ENCODE results near the gene NR5A2. TPM values are rescaled to one million over a fixed set of nuclear protein-coding genes. Genes with fewer than 3 reads are reported as not detected.

Gene NR5A2
- total RNA-seq, 2 donors from 2014 or later: 0.62 to 1.7 TPM

DNA sequence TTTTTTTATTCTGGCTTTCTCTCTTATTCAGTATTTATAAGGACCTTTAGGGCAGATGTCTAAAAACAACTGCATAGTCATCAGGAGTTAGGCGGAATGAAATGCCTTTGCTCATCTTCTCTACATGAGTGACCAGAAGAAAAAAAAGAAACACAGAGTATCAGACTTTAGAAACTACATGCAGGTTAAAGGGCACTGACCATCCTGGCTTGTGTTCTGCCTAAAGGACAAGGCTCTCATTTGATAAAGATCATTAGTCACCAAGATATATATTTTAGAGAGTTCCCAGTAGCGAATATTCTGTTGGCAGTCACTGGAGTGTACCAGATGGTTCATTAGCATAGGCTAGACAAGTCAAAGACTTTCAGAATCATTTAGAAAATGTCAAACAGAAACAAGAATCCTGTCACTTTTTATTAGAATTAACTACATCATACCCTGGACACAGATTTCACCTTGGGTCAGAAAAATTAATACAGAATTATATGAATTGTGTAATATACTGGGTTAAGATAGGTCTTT lies 145.6 kb downstream of the NR5A2 start:
- H3K9ac ChIP-seq (ENCODE audit: extremely low read depth, low read length, poor library complexity, severe bottlenecking): no peak overlapping the region
- TF ChIP-seq, protein P1, sequence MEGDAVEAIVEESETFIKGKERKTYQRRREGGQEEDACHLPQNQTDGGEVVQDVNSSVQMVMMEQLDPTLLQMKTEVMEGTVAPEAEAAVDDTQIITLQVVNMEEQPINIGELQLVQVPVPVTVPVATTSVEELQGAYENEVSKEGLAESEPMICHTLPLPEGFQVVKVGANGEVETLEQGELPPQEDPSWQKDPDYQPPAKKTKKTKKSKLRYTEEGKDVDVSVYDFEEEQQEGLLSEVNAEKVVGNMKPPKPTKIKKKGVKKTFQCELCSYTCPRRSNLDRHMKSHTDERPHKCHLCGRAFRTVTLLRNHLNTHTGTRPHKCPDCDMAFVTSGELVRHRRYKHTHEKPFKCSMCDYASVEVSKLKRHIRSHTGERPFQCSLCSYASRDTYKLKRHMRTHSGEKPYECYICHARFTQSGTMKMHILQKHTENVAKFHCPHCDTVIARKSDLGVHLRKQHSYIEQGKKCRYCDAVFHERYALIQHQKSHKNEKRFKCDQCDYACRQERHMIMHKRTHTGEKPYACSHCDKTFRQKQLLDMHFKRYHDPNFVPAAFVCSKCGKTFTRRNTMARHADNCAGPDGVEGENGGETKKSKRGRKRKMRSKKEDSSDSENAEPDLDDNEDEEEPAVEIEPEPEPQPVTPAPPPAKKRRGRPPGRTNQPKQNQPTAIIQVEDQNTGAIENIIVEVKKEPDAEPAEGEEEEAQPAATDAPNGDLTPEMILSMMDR (conservative IDR thresholded peaks at IDR 0.05): no peak
- Mint-ChIP-seq H3K27me3 (ENCODE audit: insufficient read depth) (peaks cover 8% of the 10 kb centered on the region), H3K4me1 (peaks cover 14% of the 10 kb centered on the region), H3K9me3 (no peaks in the 10 kb centered on the region), H3K36me3 (ENCODE audit: low read depth) (no peaks in the 10 kb centered on the region), H3K4me3 (no peak overlapping the region), H3K27ac (no peak overlapping the region)
- DNase-seq: no peak
- H3K9me3 ChIP-seq (ENCODE audit: control insufficient read depth, low read length): no peaks in the 10 kb centered on the region
- 63 to 86% methylated on average over 1 to 2 of the region's 2 CpGs for WGBS, 2 experiments (ENCODE audit: insufficient coverage in 1 of 2, insufficient read length in 1 of 2)
- no peak overlapping the region for H3K27ac ChIP-seq (ENCODE audit: low read depth, low read length)
- H3K4me3 ChIP-seq (ENCODE audit: low read length): no peak overlapping the region
- H3K36me3 ChIP-seq (ENCODE audit: control insufficient read depth, insufficient read depth, low read length): no peaks in the 10 kb centered on the region
- no peaks in the 10 kb centered on the region for H3K27me3 ChIP-seq (ENCODE audit: control insufficient read depth, insufficient read depth, low read length, poor library complexity, severe bottlenecking)
- H3K4me1 ChIP-seq (ENCODE audit: control insufficient read depth, insufficient read depth, low read length): no peaks in the 10 kb centered on the region

DNA sequence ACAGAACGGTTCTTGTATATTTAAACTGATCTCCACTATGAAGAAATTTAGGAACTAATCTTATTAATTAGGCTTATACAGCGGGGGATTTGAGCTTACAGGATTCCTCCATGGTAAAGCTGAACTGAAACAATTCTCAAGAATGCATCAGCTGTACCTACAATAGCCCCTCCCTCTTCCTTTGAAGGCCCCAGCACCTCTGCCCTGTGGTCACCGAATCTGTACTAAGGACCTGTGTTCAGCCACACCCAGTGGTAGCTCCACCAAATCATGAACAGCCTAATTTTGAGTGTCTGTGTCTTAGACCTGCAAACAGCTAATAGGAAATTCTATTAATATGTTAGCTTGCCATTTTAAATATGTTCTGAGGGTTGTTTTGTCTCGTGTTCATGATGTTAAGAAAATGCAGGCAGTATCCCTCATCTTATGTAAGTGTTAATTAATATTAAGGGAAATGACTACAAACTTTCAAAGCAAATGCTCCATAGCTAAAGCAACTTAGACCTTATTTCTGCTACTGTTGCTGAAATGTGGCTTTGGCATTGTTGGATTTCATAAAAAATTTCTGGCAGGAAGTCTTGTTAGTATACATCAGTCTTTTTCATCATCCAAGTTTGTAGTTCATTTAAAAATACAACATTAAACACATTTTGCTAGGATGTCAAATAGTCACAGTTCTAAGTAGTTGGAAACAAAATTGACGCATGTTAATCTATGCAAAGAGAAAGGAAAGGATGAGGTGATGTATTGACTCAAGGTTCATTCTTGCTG lies 147.2 kb downstream of the NR5A2 start:
- Histone ChIP-seq H3K4me1 (ENCODE audit: control insufficient read depth, insufficient read depth, low read length) (no peaks in the 10 kb centered on the region), H3K36me3 (ENCODE audit: control insufficient read depth, insufficient read depth, low read length) (no peaks in the 10 kb centered on the region), H3K9me3 (ENCODE audit: control insufficient read depth, low read length) (no peaks in the 10 kb centered on the region), H3K9ac (ENCODE audit: extremely low read depth, low read length, poor library complexity, severe bottlenecking) (no peak overlapping the region), H3K4me3 (ENCODE audit: low read length) (no peak overlapping the region), H3K27me3 (ENCODE audit: control insufficient read depth, insufficient read depth, low read length, poor library complexity, severe bottlenecking) (no peaks in the 10 kb centered on the region), H3K27ac (ENCODE audit: low read depth, low read length) (no peak overlapping the region)
- no peak for DNase-seq
- WGBS, 2 experiments (ENCODE audit: insufficient coverage in 1 of 2, insufficient read length in 1 of 2): 94 to 100% methylated on average over 2 to 5 of the region's 5 CpGs
- peaks cover 8% of the 10 kb centered on the region for H3K27me3 Mint-ChIP-seq (ENCODE audit: insufficient read depth)
- H3K4me3 Mint-ChIP-seq: no peak overlapping the region
- no peaks in the 10 kb centered on the region for H3K36me3 Mint-ChIP-seq (ENCODE audit: low read depth)
- peaks cover 10% of the 10 kb centered on the region for H3K4me1 Mint-ChIP-seq
- H3K9me3 Mint-ChIP-seq: no peaks in the 10 kb centered on the region
- TF ChIP-seq, protein P1 (conservative IDR thresholded peaks at IDR 0.05): no peak
- H3K27ac Mint-ChIP-seq: no peak overlapping the region

DNA sequence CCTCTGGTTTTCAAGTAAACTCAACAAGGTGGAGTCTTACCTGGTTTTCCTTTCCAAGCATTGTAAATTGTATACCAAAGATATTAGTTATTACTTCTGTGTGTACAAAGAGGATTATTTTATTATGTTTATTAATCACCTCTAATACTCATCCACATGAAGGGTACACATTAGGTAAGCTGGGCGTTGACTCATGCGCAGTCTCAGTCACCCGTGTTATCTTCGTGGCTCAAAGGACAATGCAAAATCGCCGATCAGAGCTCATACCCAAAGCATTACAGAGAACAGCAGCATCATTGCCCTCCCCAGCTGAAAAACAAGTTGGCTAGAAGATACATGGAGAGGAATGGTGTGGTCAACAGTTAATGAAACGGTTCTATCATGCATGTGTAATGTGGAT lies 148.7 kb downstream of the NR5A2 start:
- Histone ChIP-seq H3K4me1 (ENCODE audit: control insufficient read depth, insufficient read depth, low read length) (no peaks in the 10 kb centered on the region), H3K27me3 (ENCODE audit: control insufficient read depth, insufficient read depth, low read length, poor library complexity, severe bottlenecking) (no peaks in the 10 kb centered on the region), H3K27ac (ENCODE audit: low read depth, low read length) (no peak overlapping the region), H3K9me3 (ENCODE audit: control insufficient read depth, low read length) (no peaks in the 10 kb centered on the region), H3K9ac (ENCODE audit: extremely low read depth, low read length, poor library complexity, severe bottlenecking) (no peak overlapping the region), H3K4me3 (ENCODE audit: low read length) (no peak overlapping the region), H3K36me3 (ENCODE audit: control insufficient read depth, insufficient read depth, low read length) (no peaks in the 10 kb centered on the region)
- 76% methylated on average over 7 of the region's 7 CpGs; no CpG with 5 or more reads in 1 of the 2 experiments for WGBS, 2 experiments (ENCODE audit: insufficient coverage in 1 of 2, insufficient read length in 1 of 2)
- Mint-ChIP-seq H3K36me3 (ENCODE audit: low read depth) (no peaks in the 10 kb centered on the region), H3K9me3 (no peaks in the 10 kb centered on the region), H3K27ac (no peak overlapping the region), H3K4me1 (peaks cover 6% of the 10 kb centered on the region), H3K27me3 (ENCODE audit: insufficient read depth) (peaks cover 6% of the 10 kb centered on the region), H3K4me3 (no peak overlapping the region)
- no peak for DNase-seq
- TF ChIP-seq, protein P1 (conservative IDR thresholded peaks at IDR 0.05): no peak
